Neural crest cell (in vitro differentiated cells): ENCODE measurements around the gene SIPA1L3. TPM values are rescaled to one million over a fixed set of nuclear protein-coding genes. Genes with fewer than 3 reads are reported as not detected.

ENCODE experiments used
- DNase-seq: peaks from one replicate; pipeline ENCODE4 v3.0.0; 2021; ENCODE audit warnings: low read depth, mixed read lengths, low spot score
- H3K27ac Mint-ChIP-seq: one replicate; pipeline ENCODE4 v1.8.0; 2021; ENCODE audit warnings: mild to moderate bottlenecking, mixed read lengths; ENCODE audit not compliant: unreplicated experiment
- H3K27me3 Mint-ChIP-seq: 2 replicates; pipeline ENCODE4 v1.8.0; 2021; ENCODE audit warnings: low read depth, mild to moderate bottlenecking, mixed read lengths
- H3K36me3 Mint-ChIP-seq: 2 replicates; pipeline ENCODE4 v1.8.0; 2021; ENCODE audit warnings: low read depth, mild to moderate bottlenecking, mixed read lengths
- H3K4me1 Mint-ChIP-seq: 2 replicates; pipeline ENCODE4 v1.8.0; 2021; ENCODE audit warnings: mixed read lengths
- H3K4me3 Mint-ChIP-seq: one replicate; pipeline ENCODE4 v1.8.0; 2021; ENCODE audit warnings: mild to moderate bottlenecking, mixed read lengths
- H3K9me3 Mint-ChIP-seq: 2 replicates; pipeline ENCODE4 v1.8.0; 2021; ENCODE audit warnings: mixed read lengths
- total RNA-seq: library from RNA; stranded (reverse); gene quantifications from 2 replicates; pipeline ENCODE4 v1.2.1, GENCODE V29; 2021
- TF ChIP-seq, protein P1 (sequence below): fragments of 200-600 bp; sonication (generic); conservative IDR thresholded peaks from 2 replicates; pipeline ENCODE4 v1.5.0; 2021; ENCODE audit warnings: antibody characterized with exemption, mild to moderate bottlenecking

Gene SIPA1L3
- total RNA-seq, 1 donor from 2014 or later = 41.2 TPM

- H3K27me3 Mint-ChIP-seq = peaks cover 13% of the 10 kb centered on the region
- TF ChIP-seq, protein P1, sequence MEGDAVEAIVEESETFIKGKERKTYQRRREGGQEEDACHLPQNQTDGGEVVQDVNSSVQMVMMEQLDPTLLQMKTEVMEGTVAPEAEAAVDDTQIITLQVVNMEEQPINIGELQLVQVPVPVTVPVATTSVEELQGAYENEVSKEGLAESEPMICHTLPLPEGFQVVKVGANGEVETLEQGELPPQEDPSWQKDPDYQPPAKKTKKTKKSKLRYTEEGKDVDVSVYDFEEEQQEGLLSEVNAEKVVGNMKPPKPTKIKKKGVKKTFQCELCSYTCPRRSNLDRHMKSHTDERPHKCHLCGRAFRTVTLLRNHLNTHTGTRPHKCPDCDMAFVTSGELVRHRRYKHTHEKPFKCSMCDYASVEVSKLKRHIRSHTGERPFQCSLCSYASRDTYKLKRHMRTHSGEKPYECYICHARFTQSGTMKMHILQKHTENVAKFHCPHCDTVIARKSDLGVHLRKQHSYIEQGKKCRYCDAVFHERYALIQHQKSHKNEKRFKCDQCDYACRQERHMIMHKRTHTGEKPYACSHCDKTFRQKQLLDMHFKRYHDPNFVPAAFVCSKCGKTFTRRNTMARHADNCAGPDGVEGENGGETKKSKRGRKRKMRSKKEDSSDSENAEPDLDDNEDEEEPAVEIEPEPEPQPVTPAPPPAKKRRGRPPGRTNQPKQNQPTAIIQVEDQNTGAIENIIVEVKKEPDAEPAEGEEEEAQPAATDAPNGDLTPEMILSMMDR = no peak
- H3K27ac Mint-ChIP-seq = peak overlapping the region; percentile 73
- no peaks in the 10 kb centered on the region for H3K9me3 Mint-ChIP-seq
- H3K36me3 Mint-ChIP-seq = peaks cover 6% of the 10 kb centered on the region
- peak overlapping the region; percentile 87 for H3K4me3 Mint-ChIP-seq
- peaks cover 29% of the 10 kb centered on the region for H3K4me1 Mint-ChIP-seq
- no peak for DNase-seq
Observed at GRCh38 chr19:38209671-38210457, 302.9 kb downstream of the SIPA1L3 start.

GRCh38 chr19:38210458-38210987, 303.5 kb downstream of the SIPA1L3 start:
- DNase-seq = peak; percentile 72
- Mint-ChIP-seq H3K27ac (peak overlapping the region; percentile 96), H3K4me3 (peak overlapping the region; percentile 87), H3K27me3 (peaks cover 13% of the 10 kb centered on the region), H3K9me3 (no peaks in the 10 kb centered on the region), H3K36me3 (peaks cover 6% of the 10 kb centered on the region), H3K4me1 (peaks cover 29% of the 10 kb centered on the region)
- TF ChIP-seq, protein P1 = no peak

- peaks cover 6% of the 10 kb centered on the region for H3K36me3 Mint-ChIP-seq
- peaks cover 13% of the 10 kb centered on the region for H3K27me3 Mint-ChIP-seq
- H3K27ac Mint-ChIP-seq = peak overlapping the region; percentile 96
- no peaks in the 10 kb centered on the region for H3K9me3 Mint-ChIP-seq
- peak overlapping the region; percentile 87 for H3K4me3 Mint-ChIP-seq
- TF ChIP-seq, protein P1 = peak; percentile 45
- H3K4me1 Mint-ChIP-seq = peaks cover 29% of the 10 kb centered on the region
- no peak for DNase-seq
Observed at GRCh38 chr19:38211151-38211591, 304.2 kb downstream of the SIPA1L3 start.

DNA sequence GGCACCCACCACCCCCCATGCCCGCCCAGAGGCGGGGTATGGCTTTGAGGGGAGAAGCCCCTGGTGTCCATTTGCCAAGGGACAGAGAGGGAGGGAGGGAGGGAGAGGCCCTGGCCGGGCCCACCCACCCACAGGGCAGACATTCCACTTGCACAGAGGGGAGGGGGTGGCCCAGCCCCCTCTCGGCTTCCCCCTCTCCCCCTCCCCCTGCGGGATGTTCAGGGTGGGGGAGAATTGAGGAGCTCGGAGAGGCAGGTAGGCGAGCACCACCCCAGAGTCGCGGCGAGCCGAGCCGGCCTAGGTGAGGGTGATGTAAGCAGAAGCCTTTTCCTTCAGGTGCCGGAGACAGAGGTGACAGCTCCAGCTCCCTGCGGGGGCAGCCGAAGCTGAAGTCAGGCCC, 304.8 kb downstream of the SIPA1L3 start:
- no peak overlapping the region for H3K27ac Mint-ChIP-seq
- TF ChIP-seq, protein P1 = no peak
- H3K36me3 Mint-ChIP-seq = peaks cover 6% of the 10 kb centered on the region
- H3K27me3 Mint-ChIP-seq = peaks cover 13% of the 10 kb centered on the region
- H3K4me3 Mint-ChIP-seq = no peak overlapping the region
- H3K4me1 Mint-ChIP-seq = peaks cover 29% of the 10 kb centered on the region
- no peak for DNase-seq
- H3K9me3 Mint-ChIP-seq = no peaks in the 10 kb centered on the region

GRCh38 chr19:38213469-38213868, 306.5 kb downstream of the SIPA1L3 start:
- Mint-ChIP-seq H3K4me1 (peaks cover 29% of the 10 kb centered on the region), H3K36me3 (peaks cover 6% of the 10 kb centered on the region), H3K27me3 (peaks cover 13% of the 10 kb centered on the region), H3K27ac (no peak overlapping the region), H3K9me3 (no peaks in the 10 kb centered on the region), H3K4me3 (no peak overlapping the region)
- DNase-seq = no peak
- TF ChIP-seq, protein P1 = no peak
